ENCODE results near the gene HMGN2. TPM values are rescaled to one million over a fixed set of nuclear protein-coding genes. Genes with fewer than 3 reads are reported as not detected.
A peak's percentile ranks its signal among the peaks of the same experiment; 100 is the strongest.

HMGN2 gene
- total and polyA plus RNA-seq, 2 of the 13 experiments (the other 11 are each of a cell fraction or from before 2014, with no cell fraction given), result 63.4 to 343 TPM

- TF ChIP-seq E2F1 (CRISPR knock-in tag; IDR thresholded peaks at IDR 0.05) (0 out of 2 replicates have a peak, but pooled peaks have one; percentile 40), HNF4G (IDR thresholded peaks at IDR 0.05; ENCODE audit: borderline replicate concordance, low read depth, low read length) (no peak), HNF4G (CRISPR knock-in tag; IDR thresholded peaks at IDR 0.05; ENCODE audit: borderline replicate concordance, low read depth) (peak; percentile 48), SP4 (CRISPR knock-in tag; IDR thresholded peaks at IDR 0.05) (peak; percentile 82), ZNF749 (CRISPR knock-in tag; IDR thresholded peaks at IDR 0.05; ENCODE audit: borderline replicate concordance) (peak; percentile 94), HMGXB4 (CRISPR knock-in tag; IDR thresholded peaks at IDR 0.05; ENCODE audit: borderline replicate concordance in 1 of 2, low read depth in 1 of 2) (peak; percentile 82 to 84; a peak in 3 of 4 replicates), SRSF1 (optimal IDR thresholded peaks at IDR 0.05; ENCODE audit: low read depth, low read length) (peak; percentile 85), NCOA5 (CRISPR knock-in tag; IDR thresholded peaks at IDR 0.05) (no peak), HDAC1 (CRISPR knock-in tag; IDR thresholded peaks at IDR 0.05) (peak; percentile 79), PATZ1 (CRISPR knock-in tag; IDR thresholded peaks at IDR 0.05) (peak; percentile 92), DMAP1 (CRISPR knock-in tag; IDR thresholded peaks at IDR 0.05) (peak; percentile 82), GLI4 (CRISPR knock-in tag; IDR thresholded peaks at IDR 0.05; ENCODE audit: borderline replicate concordance) (peak; percentile 93; the same call in 1 of the 2 replicates), HMGXB3 (CRISPR knock-in tag; IDR thresholded peaks at IDR 0.05; ENCODE audit: borderline replicate concordance) (0 out of 2 replicates have a peak, but pooled peaks have one; percentile 18), KMT2B (CRISPR knock-in tag; IDR thresholded peaks at IDR 0.05) (peak; percentile 51; the same call in 1 of the 2 replicates), E2F2 (CRISPR knock-in tag; IDR thresholded peaks at IDR 0.05; ENCODE audit: borderline replicate concordance) (no peak), HNRNPUL1 (IDR thresholded peaks at IDR 0.05; ENCODE audit: low read depth, low read length) (0 out of 2 replicates have a peak, but pooled peaks have one; percentile 39), ZNF468 (CRISPR knock-in tag; IDR thresholded peaks at IDR 0.05) (peak; percentile 75; the same call in 1 of the 2 replicates), ZMAT3 (CRISPR knock-in tag; conservative IDR thresholded peaks at IDR 0.05) (peak; percentile 91)
Measured at GRCh38 chr1:26500488-26501175, 28.4 kb downstream of the HMGN2 start (continued).

Data from HepG2 (cell line).